K562 (cell line): ENCODE results near the gene CCNI. TPM values are rescaled to one million over a fixed set of nuclear protein-coding genes. Genes with fewer than 3 reads are reported as not detected.

Experiments
- ATAC-seq: fragments of 200-7000 bp; cut with Tn5 transposase; 3 replicates; pipeline ENCODE4 v1.9.1; 2020; ENCODE audit warnings: moderate library complexity
- BruUV-seq: library from RNA; stranded (reverse); fragments of 400-500 nt; replicated peaks from 2 replicates; lab custom pipeline; 2021; lab: Mats Ljungman, UMichigan
- CTCF ChIA-PET: fragments of 300-600 bp; formaldehyde crosslinking; extraction: SDS; loops from one replicate; lab custom pipeline; 2021; ENCODE audit warnings: low intra/inter-chr PET ratio; lab: Yijun Ruan, JAX
- POLR2A ChIA-PET: fragments of 300-600, 350-650 bp; sonication (Branson Sonifier 250); formaldehyde crosslinking; extraction: SDS; loops from one replicate; lab custom pipeline; 2021; ENCODE audit warnings: antibody characterized with exemption, inconsistent platforms; lab: Yijun Ruan, JAX
- DNase-seq, 4 experiments: peaks; one replicate each; pipeline versions ENCODE4 v3.0.0 to v3.0.0-alpha.2; 2011 to 2018; ENCODE audit warnings: low spot score in 3 of 4, mixed read lengths in 3 of 4; ENCODE audit errors: extremely low read depth in 1 of 4
- FAIRE-seq: peaks from 2 replicates; lab custom pipeline; 2011; peaks lifted over from hg19 to GRCh38; lab: Jason Lieb, UNC
- H2AFZ ChIP-seq: 2 replicates; pipeline ENCODE4 v1.6.0; 2011; ENCODE audit warnings: low read depth, low read length, control low read depth, inconsistent platforms
- H3K27ac ChIP-seq: fragments of 200-600 bp; 3 replicates; pipeline ENCODE4 v1.8.0; 2011; ENCODE audit warnings: low read depth, mild to moderate bottlenecking, control low read depth, inconsistent platforms, low read length, moderate library complexity, mixed read lengths; ENCODE audit errors: extremely low read depth
- H3K27me3 ChIP-seq, 2 experiments: fragments of 300-600 bp in 1 of 2; 2 replicates in 1 of 2; 3 replicates in 1 of 2; pipeline versions ENCODE4 v1.6.0 to v1.8.0; 2011; ENCODE audit warnings: inconsistent platforms in 2 of 2, low read length in 2 of 2, mild to moderate bottlenecking in 1 of 2, mixed read lengths in 1 of 2, moderate library complexity in 1 of 2; ENCODE audit not compliant: control insufficient read depth in 2 of 2, insufficient read depth in 2 of 2
- H3K36me3 ChIP-seq: fragments of 300-600 bp; 3 replicates; pipeline ENCODE4 v1.8.0; 2011; ENCODE audit warnings: mild to moderate bottlenecking, low read length, inconsistent platforms; ENCODE audit not compliant: control insufficient read depth, insufficient read depth
- H3K4me1 ChIP-seq, 2 experiments: fragments of 200-600 bp in 1 of 2; replicated peaks in 1 of 2; 2 replicates in 1 of 2; 3 replicates in 1 of 2; pipeline versions ENCODE4 v1.5.1 to v1.8.0; 2011; ENCODE audit warnings: inconsistent platforms in 2 of 2, low read length in 2 of 2, mild to moderate bottlenecking in 1 of 2, mixed read lengths in 1 of 2, moderate library complexity in 1 of 2; ENCODE audit not compliant: control insufficient read depth in 2 of 2, insufficient read depth in 2 of 2
- H3K4me2 ChIP-seq: 2 replicates; pipeline ENCODE4 v1.6.1; 2011; ENCODE audit warnings: low read length, control low read depth, inconsistent platforms, mixed read lengths; ENCODE audit not compliant: insufficient read depth
- H3K4me3 ChIP-seq: fragments of 200-600 bp; sonication (generic), shearing (Covaris generic); 2 replicates; pipeline ENCODE4 v1.5.1; 2016; ENCODE audit warnings: control low read depth, inconsistent platforms
- H3K79me2 ChIP-seq: fragments of 200-600 bp; 3 replicates; pipeline ENCODE4 v1.8.0; 2011; ENCODE audit warnings: low read length, inconsistent platforms; ENCODE audit not compliant: control insufficient read depth, insufficient read depth
- H3K9ac ChIP-seq, 2 experiments: 2 replicates each; pipeline versions ENCODE4 v1.6.0 to v1.6.1; 2011; ENCODE audit warnings: low read depth in 2 of 2, low read length in 2 of 2, control low read depth in 1 of 2, inconsistent platforms in 1 of 2, mild to moderate bottlenecking in 1 of 2, mixed read lengths in 1 of 2; ENCODE audit not compliant: insufficient read depth in 1 of 2
- H3K9me1 ChIP-seq: one replicate; pipeline ENCODE4 v1.6.0; 2011; ENCODE audit warnings: inconsistent platforms, mild to moderate bottlenecking, low read length, moderate library complexity; ENCODE audit not compliant: control insufficient read depth, insufficient read depth
- H3K9me3 ChIP-seq: replicated peaks from 2 replicates; pipeline ENCODE4 v1.5.1; 2011; ENCODE audit warnings: low read depth, low read length, inconsistent platforms; ENCODE audit not compliant: control insufficient read depth, insufficient read depth
- H4K20me1 ChIP-seq: replicated peaks from 2 replicates; pipeline ENCODE4 v1.6.1; 2011; ENCODE audit warnings: low read length, inconsistent platforms, mixed read lengths; ENCODE audit not compliant: control insufficient read depth, insufficient read depth
- PBX2 ChIP-seq, 2 experiments: IDR thresholded peaks in 1 of 2; conservative IDR thresholded peaks in 1 of 2; 2 replicates each; pipeline ENCODE4 v1.6.1; 2016; ENCODE audit warnings: low read depth in 2 of 2, mild to moderate bottlenecking in 1 of 2, missing compliant biosample characterization in 1 of 2, missing genetic modification characterization in 1 of 2, moderate library complexity in 1 of 2
- POLR2AphosphoS2 ChIP-seq: IDR thresholded peaks from 2 replicates; pipeline ENCODE4 v1.6.1; 2012; ENCODE audit warnings: low read length, improper control_type of control experiment
- WGBS: fragments of 100-300 bp; shearing (Covaris generic); methylation state at CpG from one replicate; pipeline ENCODE4 v1.1.6; 2016; ENCODE audit warnings: low coverage, mixed read lengths; ENCODE audit not compliant: insufficient coverage; ENCODE audit errors: missing lambda C conversion rate; 5-methylcytosine and 5-hydroxymethylcytosine counted together
- in situ Hi-C: fragments of 300-500 bp; cut with MboI; formaldehyde crosslinking; loops from 4 replicates; pipeline ENCODE4 v1.15.0; 2018; ENCODE audit warnings: inconsistent platforms, mixed read lengths
- intact Hi-C: fragments of 100-400 bp; cut with micrococcal nuclease; formaldehyde crosslinking; loops from 2 replicates; pipeline ENCODE4 v1.14.2; 2022
- polyA plus RNA-seq, 8 experiments: library from polyadenylated mRNA; depleted of rRNA in 4 of 8; stranded (reverse) in 5 of 8; unstranded in 3 of 8; fragments of >200 nt; fragmentation: Nextera tagmentation in 2 of 8; fragmentation: Illumina TruSeq in 1 of 8; extraction: Ambion mirVana in 2 of 8; extraction: Trizol in 1 of 8; gene quantifications; 2 replicates each; pipeline versions ENCODE4 v1.2.1 to v1.2.3, GENCODE V29; 2011 to 2014; ENCODE audit warnings: inconsistent platforms in 1 of 8, missing spikeins in 1 of 8
- total RNA-seq, 7 experiments: library from RNA; depleted of rRNA in 6 of 7; stranded (reverse); fragments of >200 nt in 6 of 7; fragmentation: Illumina TruSeq in 2 of 7; extraction: Trizol in 2 of 7; gene quantifications; 2 replicates each; pipeline versions ENCODE4 v1.2.1 to v1.2.3, GENCODE V29; 2011 to 2021; ENCODE audit warnings: low replicate concordance in 1 of 7

Gene CCNI
- total and polyA plus RNA-seq, 9 of the 15 experiments (the other 6 are each of a cell fraction or from before 2014, with no cell fraction given): 43.3 to 159 (median 98.5) TPM

- no peaks in the 10 kb centered on the region for H3K9me1 ChIP-seq
- H4K20me1 ChIP-seq: no peaks in the 10 kb centered on the region
- H3K27me3 ChIP-seq: no peaks in the 10 kb centered on the region
- no peak overlapping the region for H2AFZ ChIP-seq
- no peaks in the 10 kb centered on the region for H3K4me1 ChIP-seq
- CTCF ChIA-PET: no interaction called here
- no TSS peak for BruUV-seq
- H3K79me2 ChIP-seq: no peaks in the 10 kb centered on the region
- no peak overlapping the region for H3K4me3 ChIP-seq
- no peaks in the 10 kb centered on the region for H3K9me3 ChIP-seq
- POLR2A ChIA-PET: interaction anchor here (0.8 to 1.0 kb wide), 2 partner anchors 123 to 1781 kb away, joined by 3 read pairs; no protein-coding TSS in a partner anchor
- DNase-seq (no peak), FAIRE-seq (no peak), ATAC-seq (no peak)
- WGBS: 81% methylated on average over 4 of the region's 4 CpGs
- intact Hi-C loops (no loop called here), in situ Hi-C loops (no loop called here)
- H3K9ac ChIP-seq: no peak overlapping the region
- no peak overlapping the region for H3K27ac ChIP-seq
- TF ChIP-seq POLR2AphosphoS2: no peak
- no peak for TF ChIP-seq PBX2 (CRISPR knock-in tag; IDR thresholded peaks at IDR 0.05; ENCODE audit: low read depth)
- peak; percentile 43 for TF ChIP-seq PBX2 (tag; conservative IDR thresholded peaks at IDR 0.05; ENCODE audit: low read depth)
- peaks cover 64% of the 10 kb centered on the region; the same call in 2 of the 3 replicates for H3K36me3 ChIP-seq
- H3K4me2 ChIP-seq: no peak overlapping the region
These were observed 68.9 kb downstream of the CCNI start for GRCh38 chr4:77006753-77007353.
